22Rv1 (cell line): ENCODE results near the gene SLC25A17.

ENCODE experiments used
- CTCF ChIP-seq: fragments of 450-650 bp; IDR thresholded peaks from 2 replicates; pipeline ENCODE4 v1.5.1; 2017; ENCODE audit warnings: mild to moderate bottlenecking
- ZFX ChIP-seq: fragments of 450-650 bp; IDR thresholded peaks from 2 replicates; pipeline ENCODE4 v1.6.1; 2017; ENCODE audit warnings: antibody characterized with exemption, borderline replicate concordance

- TF ChIP-seq CTCF (no peak), ZFX (no peak)
Measured at GRCh38 chr22:40782521-40782920, 36.6 kb downstream of the SLC25A17 start.
